DND-41 (cell line): ENCODE measurements around the gene SMIM43.

Source experiments
- ATAC-seq: fragments of 200-7000 bp; cut with Tn5 transposase; 3 replicates; pipeline ENCODE4 v1.9.1; 2021; ENCODE audit warnings: low read depth; ENCODE audit not compliant: insufficient read depth
- DNase-seq: peaks from one replicate; pipeline ENCODE4 v3.0.0-alpha.2; 2020
- H2AFZ ChIP-seq: 2 replicates; pipeline ENCODE4 v1.6.0; 2012; ENCODE audit warnings: low read depth, low read length
- H3K27ac ChIP-seq: 2 replicates; pipeline ENCODE4 v1.5.1; 2012; ENCODE audit warnings: low read length, inconsistent platforms
- H3K27me3 ChIP-seq: fragments of 200-600 bp; sonication (generic); 2 replicates; pipeline ENCODE4 v1.6.0; 2012; ENCODE audit warnings: low read length, mild to moderate bottlenecking, inconsistent platforms; ENCODE audit not compliant: insufficient read depth, poor library complexity
- H3K36me3 ChIP-seq: 2 replicates; pipeline ENCODE4 v1.5.1; 2012; ENCODE audit warnings: low read length, inconsistent platforms; ENCODE audit not compliant: insufficient read depth
- H3K4me1 ChIP-seq: 2 replicates; pipeline ENCODE4 v1.5.1; 2012; ENCODE audit warnings: mild to moderate bottlenecking, low read length; ENCODE audit not compliant: insufficient read depth
- H3K4me2 ChIP-seq: 2 replicates; pipeline ENCODE4 v1.6.0; 2012; ENCODE audit warnings: mild to moderate bottlenecking, moderate library complexity, low read length, inconsistent platforms; ENCODE audit not compliant: insufficient read depth
- H3K4me3 ChIP-seq, 2 experiments: fragments of 200-600 bp in 1 of 2; shearing (Covaris generic) in 1 of 2; 2 replicates each; pipeline ENCODE4 v1.5.1; 2012 to 2016; ENCODE audit warnings: inconsistent platforms in 2 of 2, low read length in 2 of 2, mild to moderate bottlenecking in 2 of 2, low read depth in 1 of 2, moderate library complexity in 1 of 2
- H3K79me2 ChIP-seq: 2 replicates; pipeline ENCODE4 v1.6.0; 2012; ENCODE audit warnings: low read length, inconsistent platforms; ENCODE audit not compliant: insufficient read depth
- H3K9ac ChIP-seq: 2 replicates; pipeline ENCODE4 v1.6.0; 2012; ENCODE audit warnings: low read depth, mild to moderate bottlenecking, inconsistent platforms, low read length, moderate library complexity
- H3K9me3 ChIP-seq: 2 replicates; pipeline ENCODE4 v1.5.1; 2012; ENCODE audit warnings: low read length, moderate library complexity, mild to moderate bottlenecking, inconsistent platforms; ENCODE audit not compliant: insufficient read depth, severe bottlenecking
- H4K20me1 ChIP-seq: 2 replicates; pipeline ENCODE4 v1.6.0; 2012; ENCODE audit warnings: low read length; ENCODE audit not compliant: insufficient read depth
- EZH2 ChIP-seq: IDR thresholded peaks from 3 replicates; pipeline ENCODE4 v1.6.1; 2012; ENCODE audit warnings: borderline replicate concordance, low read depth, mild to moderate bottlenecking, moderate library complexity, low read length, inconsistent platforms; ENCODE audit not compliant: severe bottlenecking
- TF ChIP-seq, protein P1 (sequence below): IDR thresholded peaks from 2 replicates; pipeline ENCODE4 v1.5.1; 2012; ENCODE audit warnings: borderline replicate concordance, low read length, moderate library complexity, mild to moderate bottlenecking; ENCODE audit not compliant: poor library complexity, severe bottlenecking; ENCODE audit errors: extremely low read depth

SMIM43 gene

DNA sequence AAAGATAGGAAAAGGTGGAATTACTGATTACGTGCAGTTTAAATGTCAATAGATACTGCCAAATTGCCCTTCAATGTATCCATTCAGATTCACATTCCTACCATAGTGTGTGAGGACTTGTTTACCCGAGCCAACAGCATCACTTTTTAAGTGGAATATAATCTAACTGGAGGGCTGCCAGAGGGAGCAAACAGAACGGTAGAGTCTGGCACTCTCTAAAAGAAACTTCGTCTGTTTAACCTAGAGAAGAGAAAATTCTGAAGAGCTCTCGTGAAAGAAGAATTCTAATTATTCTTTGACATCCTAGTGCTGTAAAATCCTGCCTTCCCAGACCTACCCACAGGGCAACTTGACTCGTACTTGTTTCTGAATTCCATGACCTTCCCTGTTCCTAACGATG lies 23.2 kb downstream of the SMIM43 start:
- Histone ChIP-seq H3K27me3 (no peaks in the 10 kb centered on the region), H3K9ac (no peak overlapping the region)

DNA sequence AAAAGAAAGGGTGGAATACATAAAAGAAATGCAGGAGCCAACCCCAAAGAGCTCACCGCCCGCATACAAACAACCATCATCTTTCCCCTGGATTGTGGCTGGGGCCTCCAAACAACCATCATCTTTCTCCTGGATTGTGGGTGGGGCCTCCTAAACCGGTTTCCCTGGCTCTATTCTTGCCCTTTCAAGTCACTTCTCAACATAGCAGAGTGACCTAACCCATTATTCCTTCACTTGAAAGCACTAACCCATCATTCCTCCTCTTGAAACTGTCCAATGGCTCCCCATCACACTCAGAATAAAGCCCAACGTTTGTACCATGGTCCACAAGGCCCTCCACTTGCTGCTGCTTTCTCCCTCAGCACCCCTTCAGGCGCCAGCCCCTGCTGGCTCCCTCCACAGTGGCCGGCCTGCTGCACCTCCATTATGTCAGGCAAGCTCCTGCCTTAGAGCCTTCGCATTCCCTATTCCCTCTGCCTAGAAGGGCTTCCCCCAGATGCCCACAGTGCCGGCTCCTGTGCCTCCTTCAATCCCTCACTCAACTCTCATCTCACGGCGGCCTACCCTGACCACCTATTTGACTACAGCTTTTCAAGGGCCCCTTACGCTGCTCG lies 24.1 kb downstream of the SMIM43 start:
- ATAC-seq (no peak), DNase-seq (no peak)
- TF ChIP-seq, protein P1, sequence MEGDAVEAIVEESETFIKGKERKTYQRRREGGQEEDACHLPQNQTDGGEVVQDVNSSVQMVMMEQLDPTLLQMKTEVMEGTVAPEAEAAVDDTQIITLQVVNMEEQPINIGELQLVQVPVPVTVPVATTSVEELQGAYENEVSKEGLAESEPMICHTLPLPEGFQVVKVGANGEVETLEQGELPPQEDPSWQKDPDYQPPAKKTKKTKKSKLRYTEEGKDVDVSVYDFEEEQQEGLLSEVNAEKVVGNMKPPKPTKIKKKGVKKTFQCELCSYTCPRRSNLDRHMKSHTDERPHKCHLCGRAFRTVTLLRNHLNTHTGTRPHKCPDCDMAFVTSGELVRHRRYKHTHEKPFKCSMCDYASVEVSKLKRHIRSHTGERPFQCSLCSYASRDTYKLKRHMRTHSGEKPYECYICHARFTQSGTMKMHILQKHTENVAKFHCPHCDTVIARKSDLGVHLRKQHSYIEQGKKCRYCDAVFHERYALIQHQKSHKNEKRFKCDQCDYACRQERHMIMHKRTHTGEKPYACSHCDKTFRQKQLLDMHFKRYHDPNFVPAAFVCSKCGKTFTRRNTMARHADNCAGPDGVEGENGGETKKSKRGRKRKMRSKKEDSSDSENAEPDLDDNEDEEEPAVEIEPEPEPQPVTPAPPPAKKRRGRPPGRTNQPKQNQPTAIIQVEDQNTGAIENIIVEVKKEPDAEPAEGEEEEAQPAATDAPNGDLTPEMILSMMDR, result no peak
- TF ChIP-seq EZH2, result no peak
- Histone ChIP-seq H3K9ac (no peak overlapping the region), H3K4me3 (no peak overlapping the region), H2AFZ (no peak overlapping the region), H3K79me2 (no peaks in the 10 kb centered on the region), H3K4me1 (no peaks in the 10 kb centered on the region), H3K9me3 (no peaks in the 10 kb centered on the region), H3K27ac (no peak overlapping the region), H4K20me1 (no peaks in the 10 kb centered on the region), H3K36me3 (no peaks in the 10 kb centered on the region), H3K4me2 (no peak overlapping the region), H3K27me3 (no peaks in the 10 kb centered on the region)

More for the DNA sequence above, 23.2 kb downstream of the SMIM43 start:
- no peaks in the 10 kb centered on the region for H3K4me1 ChIP-seq
- no peaks in the 10 kb centered on the region for H3K9me3 ChIP-seq
- H3K4me2 ChIP-seq, result no peak overlapping the region
- TF ChIP-seq EZH2, result no peak
- TF ChIP-seq, protein P1, result no peak
- DNase-seq (no peak), ATAC-seq (no peak)
- H3K27ac ChIP-seq, result no peak overlapping the region
- H2AFZ ChIP-seq, result no peak overlapping the region
- H3K79me2 ChIP-seq, result no peaks in the 10 kb centered on the region
- no peaks in the 10 kb centered on the region for H3K36me3 ChIP-seq
- no peaks in the 10 kb centered on the region for H4K20me1 ChIP-seq
- H3K4me3 ChIP-seq, result no peak overlapping the region

DNA sequence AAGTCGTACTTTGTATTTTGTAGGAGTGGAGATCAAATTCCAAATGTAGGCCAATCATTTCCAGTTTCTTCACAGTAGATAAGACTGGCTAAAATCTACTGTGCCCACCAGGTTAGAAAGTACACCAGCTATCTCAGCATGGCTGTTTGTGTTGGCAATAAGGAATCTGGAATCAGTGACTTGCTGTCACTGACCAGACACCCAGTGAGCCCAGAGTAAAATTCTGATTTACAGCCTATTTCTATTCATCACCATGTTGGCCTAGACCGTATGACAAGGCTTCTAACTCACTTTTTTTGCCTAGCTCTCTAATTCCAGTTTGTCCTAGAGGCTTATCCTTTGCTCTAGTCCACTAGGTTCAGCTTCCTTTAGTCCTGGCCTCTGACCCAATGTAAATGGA lies 25.4 kb downstream of the SMIM43 start:
- TF ChIP-seq, protein P1, result no peak
- no peak for TF ChIP-seq EZH2
- no peaks in the 10 kb centered on the region for H4K20me1 ChIP-seq
- no peak overlapping the region for H3K4me3 ChIP-seq
- no peaks in the 10 kb centered on the region for H3K36me3 ChIP-seq
- H3K79me2 ChIP-seq, result no peaks in the 10 kb centered on the region
- H3K4me2 ChIP-seq, result no peak overlapping the region
- H3K27ac ChIP-seq, result no peak overlapping the region
- DNase-seq (no peak), ATAC-seq (no peak)
- H3K4me1 ChIP-seq, result no peaks in the 10 kb centered on the region
- no peak overlapping the region for H2AFZ ChIP-seq
- H3K27me3 ChIP-seq, result no peaks in the 10 kb centered on the region
- H3K9me3 ChIP-seq, result no peaks in the 10 kb centered on the region
- H3K9ac ChIP-seq, result no peak overlapping the region
